Ascending aorta (tissue), 2 donors: ENCODE results near the gene ABHD18. TPM values are rescaled to one million over a fixed set of nuclear protein-coding genes. Genes with fewer than 3 reads are reported as not detected.
"Not testable (repeated sequence)": the region's sequence is repeated elsewhere in the genome, so short reads cannot be mapped to it uniquely, and the experiment has no call there.

Experiments
- DNase-seq, 2 donors: peaks; one replicate each; pipeline ENCODE4 v3.0.0-alpha.2; 2019; ENCODE audit warnings: low spot score in 2 of 2
- H3K27ac ChIP-seq, 2 donors: fragments of 200-600 bp; sonication (generic); one replicate each; pipeline ENCODE4 v1.5.1; 2016 to 2017; ENCODE audit warnings: mild to moderate bottlenecking in 1 of 2
- H3K27me3 ChIP-seq: fragments of 200-600 bp; sonication (generic); one replicate; pipeline ENCODE4 v1.5.1; 2017
- H3K36me3 ChIP-seq, 2 donors: fragments of 200-600 bp; sonication (generic); one replicate each; pipeline ENCODE4 v1.5.1; 2016
- H3K4me1 ChIP-seq, 2 donors: fragments of 200-600 bp; sonication (generic); one replicate each; pipeline ENCODE4 v1.5.1; 2016 to 2017; ENCODE audit warnings: mild to moderate bottlenecking in 1 of 2
- H3K4me3 ChIP-seq, 2 donors: fragments of 200-600 bp; sonication (generic); one replicate each; pipeline ENCODE4 v1.5.1; 2016 to 2017; ENCODE audit warnings: mild to moderate bottlenecking in 1 of 2
- H3K9me3 ChIP-seq, 2 donors: fragments of 200-600 bp; sonication (generic); one replicate each; pipeline ENCODE4 v1.5.1; 2016
- CTCF ChIP-seq, 3 experiments: fragments of 200-600 bp in 2 of 3; fragments of 450-650 bp in 1 of 3; sonication (generic) in 2 of 3; IDR thresholded peaks; one replicate each; pipeline ENCODE4 v1.5.1; 2016 to 2019; ENCODE audit warnings: antibody characterized with exemption in 3 of 3, mild to moderate bottlenecking in 1 of 3, moderate library complexity in 1 of 3
- intact Hi-C: fragments of 100-400 bp; cut with DNase I; formaldehyde crosslinking; loops from one replicate; pipeline ENCODE4 v1.15.1; 2023
- total RNA-seq: library from RNA; depleted of rRNA; stranded (reverse); fragments of >200 nt; gene quantifications from one replicate; pipeline ENCODE4 v1.1.0, GENCODE V29; 2016

ABHD18 gene
- total RNA-seq, 1 donor from 2014 or later, result 3.5 TPM

GRCh38 chr4:127930175-127930574 lies 35.0 kb upstream of the ABHD18 start:
- intact Hi-C loops, result no loop called here
- Histone ChIP-seq H3K4me1 (no peaks in the 10 kb centered on the region), H3K4me3 (no peak overlapping the region), H3K27me3 (no peaks in the 10 kb centered on the region), H3K36me3 (peaks cover 15 to 43% of the 10 kb centered on the region in 2 donors), H3K9me3 (no peaks in the 10 kb centered on the region), H3K27ac (no peak overlapping the region)
- DNase-seq, result no peak
- TF ChIP-seq CTCF (IDR thresholded peaks at IDR 0.05), result no peak

GRCh38 chr4:127931836-127932235 lies 33.4 kb upstream of the ABHD18 start:
- H3K4me3 ChIP-seq, intact Hi-C loops, H3K9me3 ChIP-seq, H3K27ac ChIP-seq, DNase-seq, H3K4me1 ChIP-seq, H3K27me3 ChIP-seq: not testable (repeated sequence)
- peaks cover 14 to 30% of the 10 kb centered on the region in 2 donors for H3K36me3 ChIP-seq

- intact Hi-C loops, result no loop called here
- TF ChIP-seq CTCF (IDR thresholded peaks at IDR 0.05), result no peak
Measured at GRCh38 chr4:127936974-127937373, 28.2 kb upstream of the ABHD18 start.

DNA sequence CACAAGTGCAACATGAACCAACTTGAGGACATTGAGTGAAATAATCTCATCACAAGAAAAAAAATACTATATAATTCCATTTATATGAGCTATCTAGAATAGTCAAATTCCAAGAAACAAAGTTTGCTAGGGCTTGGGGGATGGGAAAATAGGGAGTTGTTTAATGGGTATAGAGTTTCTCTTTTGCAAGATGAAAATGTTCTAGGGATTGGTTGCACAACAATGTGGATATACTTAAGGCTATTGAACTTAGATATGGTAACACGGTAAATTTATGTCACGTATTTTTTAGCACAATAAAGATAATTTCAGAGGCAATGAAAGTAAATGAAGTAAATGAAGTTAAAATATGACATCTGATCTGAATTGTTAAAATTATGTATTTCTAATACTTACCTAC lies 8.1 kb upstream of the ABHD18 start:
- no peak for DNase-seq
- intact Hi-C loops, result no loop called here
- H3K27me3 ChIP-seq, result no peaks in the 10 kb centered on the region
- H3K4me3 ChIP-seq, result no peak overlapping the region
- H3K4me1 ChIP-seq, result no peaks in the 10 kb centered on the region
- H3K36me3 ChIP-seq, result peaks cover 15 to 27% of the 10 kb centered on the region in 2 donors
- TF ChIP-seq CTCF (IDR thresholded peaks at IDR 0.05), result no peak
- H3K27ac ChIP-seq, result no peak overlapping the region
- H3K9me3 ChIP-seq, result no peaks in the 10 kb centered on the region

More at GRCh38 chr4:127936974-127937373, 28.2 kb upstream of the ABHD18 start:
- Histone ChIP-seq H3K36me3 (peaks cover 8 to 11% of the 10 kb centered on the region in 2 donors), H3K4me1 (no peaks in the 10 kb centered on the region), H3K27ac (no peak overlapping the region), H3K27me3 (no peaks in the 10 kb centered on the region), H3K9me3 (no peaks in the 10 kb centered on the region), H3K4me3 (no peak overlapping the region)
- no peak for DNase-seq

- intact Hi-C loops, result loop anchor here (10.0 kb wide), 1 partner anchor 855 kb away; no protein-coding TSS in a partner anchor
- H3K36me3 ChIP-seq, result peaks cover 10 to 17% of the 10 kb centered on the region in 2 donors
- DNase-seq, result no peak
- no peaks in the 10 kb centered on the region for H3K4me1 ChIP-seq
- H3K9me3 ChIP-seq, result no peaks in the 10 kb centered on the region
- H3K4me3 ChIP-seq, result no peak overlapping the region
- H3K27ac ChIP-seq, result no peak overlapping the region
- no peak for TF ChIP-seq CTCF (IDR thresholded peaks at IDR 0.05)
- no peaks in the 10 kb centered on the region for H3K27me3 ChIP-seq
Measured at GRCh38 chr4:127959794-127960193, 5.4 kb upstream of the ABHD18 start.

DNA sequence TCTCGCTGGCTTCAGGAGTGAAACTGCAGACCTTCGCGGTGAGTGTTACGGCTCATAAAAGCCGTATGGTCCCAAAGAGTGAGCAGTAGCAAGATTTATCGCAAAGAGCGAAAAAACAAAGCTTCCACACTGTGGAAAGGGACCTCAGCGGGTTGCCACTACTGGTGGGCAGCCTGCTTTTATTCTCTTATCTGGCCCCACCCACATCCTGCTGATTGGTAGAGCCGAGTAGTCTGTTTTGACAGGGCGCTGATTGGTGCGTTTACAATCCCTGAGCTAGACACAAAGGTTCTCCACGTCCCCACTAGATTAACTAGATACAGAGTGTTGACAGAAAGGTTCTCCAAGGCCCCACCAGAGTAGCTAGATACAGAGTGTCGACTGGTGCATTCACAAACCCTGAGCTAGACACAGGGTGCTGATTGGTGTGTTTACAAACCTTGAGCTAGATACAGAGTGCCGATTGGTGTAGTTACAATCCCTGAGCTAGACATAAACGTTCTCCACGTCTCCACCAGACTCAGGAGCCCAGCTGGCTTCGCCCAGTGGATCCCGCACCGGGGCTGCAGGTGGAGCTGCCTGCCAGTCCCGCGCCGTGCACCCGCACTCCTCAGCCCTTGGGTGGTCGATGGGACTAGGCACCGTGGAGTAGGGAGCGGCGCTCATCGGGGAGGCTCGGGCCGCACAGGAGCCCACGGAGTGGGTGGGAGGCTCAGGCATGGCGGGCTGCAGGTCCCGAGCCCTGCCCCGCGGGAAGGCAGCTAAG lies 1.4 kb upstream of the ABHD18 start:
- Histone ChIP-seq H3K4me1 (peaks cover 0 to 12% of the 10 kb centered on the region in 2 donors), H3K27ac (peak overlapping the region; percentile 93 to 94), H3K4me3 (peak overlapping the region; percentile 71 to 86)
- not testable (repeated sequence) for H3K9me3 ChIP-seq, H3K27me3 ChIP-seq, DNase-seq, H3K36me3 ChIP-seq
- intact Hi-C loops, result loop anchor here (2.0 to 10.0 kb wide), 4 partner anchors 83 to 851 kb away; partner anchors contain the start of genes HSPA4L, INTU and PLK4

GRCh38 chr4:127964426-127965061 lies 662 bp upstream of the ABHD18 start:
- H3K27ac ChIP-seq, result peak overlapping the region; percentile 93 to 94
- not testable (repeated sequence) for H3K27me3 ChIP-seq, H3K9me3 ChIP-seq, H3K36me3 ChIP-seq, DNase-seq
- H3K4me1 ChIP-seq, result peaks cover 0 to 12% of the 10 kb centered on the region in 2 donors
- intact Hi-C loops, result loop anchor here (1.0 to 10.0 kb wide), 5 partner anchors 84 to 850 kb away; partner anchors contain the start of genes HSPA4L, INTU, LARP1B and PLK4
- H3K4me3 ChIP-seq, result peak overlapping the region; percentile 71 to 86
